ENCODE measurements around the gene SLC38A10. TPM values are rescaled to one million over a fixed set of nuclear protein-coding genes. Genes with fewer than 3 reads are reported as not detected.

Gene SLC38A10
- total and polyA plus RNA-seq, 2 experiments from 2014 or later, result 94.4 to 131 TPM

DNA sequence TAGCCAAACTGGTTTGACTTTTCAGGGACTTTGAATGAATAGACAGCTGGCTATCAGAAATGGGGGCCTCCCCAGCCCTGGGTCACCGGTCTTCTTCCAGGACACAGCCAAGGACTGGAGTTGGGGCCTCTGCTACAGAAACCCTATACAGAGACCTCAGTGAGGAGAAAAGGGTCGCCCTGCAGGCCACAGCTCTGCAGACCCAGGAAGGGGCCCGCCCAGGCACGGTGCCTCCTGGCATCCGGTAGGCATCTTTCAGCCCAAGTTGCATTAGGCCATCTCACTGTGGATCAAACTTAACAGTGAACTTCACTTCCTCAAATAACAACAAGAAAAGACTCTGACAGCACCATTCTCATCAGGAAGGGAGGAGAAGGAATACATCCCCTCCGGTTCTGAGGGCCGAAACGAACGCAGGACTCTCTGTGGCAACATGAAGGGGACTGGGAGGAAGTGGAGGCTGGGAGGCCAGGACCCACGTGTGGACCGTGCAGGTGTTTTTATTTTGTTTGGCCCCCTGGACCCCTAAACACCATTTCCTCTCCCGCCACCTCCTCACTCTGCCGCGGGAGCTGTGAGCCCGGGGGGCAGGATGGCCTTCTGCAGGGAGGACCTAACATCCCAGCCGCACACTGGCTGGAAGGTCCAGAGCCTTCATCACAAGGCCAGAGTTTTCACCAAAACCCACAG lies 7.2 kb downstream of the SLC38A10 start:
- Histone ChIP-seq H3K9me3 (ENCODE audit: low read depth) (no peaks in the 10 kb centered on the region), H3K4me3 (no peak overlapping the region), H3K27ac (no peak overlapping the region), H3K27me3 (no peaks in the 10 kb centered on the region), H3K4me1 (ENCODE audit: low read depth) (peaks cover 15% of the 10 kb centered on the region), H3K36me3 (peaks cover 5% of the 10 kb centered on the region)
- TF ChIP-seq, protein P1, sequence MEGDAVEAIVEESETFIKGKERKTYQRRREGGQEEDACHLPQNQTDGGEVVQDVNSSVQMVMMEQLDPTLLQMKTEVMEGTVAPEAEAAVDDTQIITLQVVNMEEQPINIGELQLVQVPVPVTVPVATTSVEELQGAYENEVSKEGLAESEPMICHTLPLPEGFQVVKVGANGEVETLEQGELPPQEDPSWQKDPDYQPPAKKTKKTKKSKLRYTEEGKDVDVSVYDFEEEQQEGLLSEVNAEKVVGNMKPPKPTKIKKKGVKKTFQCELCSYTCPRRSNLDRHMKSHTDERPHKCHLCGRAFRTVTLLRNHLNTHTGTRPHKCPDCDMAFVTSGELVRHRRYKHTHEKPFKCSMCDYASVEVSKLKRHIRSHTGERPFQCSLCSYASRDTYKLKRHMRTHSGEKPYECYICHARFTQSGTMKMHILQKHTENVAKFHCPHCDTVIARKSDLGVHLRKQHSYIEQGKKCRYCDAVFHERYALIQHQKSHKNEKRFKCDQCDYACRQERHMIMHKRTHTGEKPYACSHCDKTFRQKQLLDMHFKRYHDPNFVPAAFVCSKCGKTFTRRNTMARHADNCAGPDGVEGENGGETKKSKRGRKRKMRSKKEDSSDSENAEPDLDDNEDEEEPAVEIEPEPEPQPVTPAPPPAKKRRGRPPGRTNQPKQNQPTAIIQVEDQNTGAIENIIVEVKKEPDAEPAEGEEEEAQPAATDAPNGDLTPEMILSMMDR (IDR thresholded peaks at IDR 0.05; ENCODE audit: low read depth, low read length), result no peak
- DNase-seq (ENCODE audit: low read depth in 1 of 2, low spot score in 1 of 2), result no peak

DNA sequence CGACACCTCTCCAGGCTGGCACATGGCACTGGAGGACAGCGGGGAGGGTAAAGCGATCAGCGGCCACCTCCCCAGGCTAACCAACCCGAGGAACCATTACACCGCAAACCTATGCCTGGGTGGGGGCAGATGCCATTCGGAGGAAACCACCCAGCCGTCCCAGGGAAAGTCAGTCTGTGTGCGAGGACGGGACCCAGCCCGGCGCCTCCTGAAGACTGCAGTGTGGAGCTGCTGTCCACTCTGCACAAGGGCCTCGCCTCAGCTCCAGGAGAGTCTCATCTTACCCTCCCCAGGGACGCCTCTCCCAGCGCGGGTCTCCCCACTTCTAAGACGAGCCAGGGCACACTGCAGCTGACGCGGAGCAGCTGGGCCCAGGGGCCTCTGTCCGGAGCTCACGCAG lies 8.0 kb downstream of the SLC38A10 start:
- Histone ChIP-seq H3K4me3 (no peak overlapping the region), H3K4me1 (ENCODE audit: low read depth) (peaks cover 15% of the 10 kb centered on the region), H3K9me3 (ENCODE audit: low read depth) (no peaks in the 10 kb centered on the region), H3K36me3 (peaks cover 7% of the 10 kb centered on the region), H3K27me3 (no peaks in the 10 kb centered on the region), H3K27ac (no peak overlapping the region)
- TF ChIP-seq, protein P1 (IDR thresholded peaks at IDR 0.05; ENCODE audit: low read depth, low read length), result no peak
- DNase-seq (ENCODE audit: low read depth in 1 of 2, low spot score in 1 of 2), result no peak

DNA sequence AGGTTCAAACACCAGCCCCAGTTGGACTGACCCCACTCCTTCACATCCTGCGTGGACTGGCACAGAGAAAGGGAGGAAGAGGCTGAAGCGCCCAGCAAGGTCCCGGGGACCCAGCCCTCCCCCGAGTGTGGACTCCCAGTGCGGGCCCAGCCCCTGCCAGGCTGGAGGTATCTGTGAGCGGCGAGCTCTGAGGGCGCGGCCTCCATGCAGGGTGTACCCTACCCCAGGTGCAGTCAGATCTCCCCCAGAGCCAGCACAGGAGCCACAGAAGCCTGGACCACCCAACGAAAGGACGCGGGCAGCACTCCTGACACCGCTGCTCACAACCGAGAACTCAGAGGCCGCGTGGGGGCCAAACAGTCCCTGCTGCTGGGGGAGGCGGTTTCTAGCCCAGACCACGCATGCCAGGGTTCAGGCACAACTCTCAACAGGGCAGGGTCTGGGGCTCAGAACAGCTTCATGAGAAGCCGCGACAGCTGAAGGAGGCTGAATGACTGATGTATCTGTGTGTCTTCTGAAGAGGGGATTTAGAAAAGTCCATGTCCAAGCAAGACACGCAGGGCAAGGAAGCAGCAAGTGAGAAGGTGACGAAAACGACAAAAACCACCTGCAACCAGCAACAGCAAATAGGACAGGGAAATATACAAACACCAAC lies 8.5 kb downstream of the SLC38A10 start:
- Histone ChIP-seq H3K36me3 (peaks cover 10% of the 10 kb centered on the region), H3K27me3 (no peaks in the 10 kb centered on the region), H3K27ac (no peak overlapping the region), H3K4me3 (no peak overlapping the region), H3K9me3 (ENCODE audit: low read depth) (no peaks in the 10 kb centered on the region), H3K4me1 (ENCODE audit: low read depth) (peaks cover 10% of the 10 kb centered on the region)
- no peak for DNase-seq (ENCODE audit: low read depth in 1 of 2, low spot score in 1 of 2)
- TF ChIP-seq, protein P1 (IDR thresholded peaks at IDR 0.05; ENCODE audit: low read depth, low read length), result no peak

DNA sequence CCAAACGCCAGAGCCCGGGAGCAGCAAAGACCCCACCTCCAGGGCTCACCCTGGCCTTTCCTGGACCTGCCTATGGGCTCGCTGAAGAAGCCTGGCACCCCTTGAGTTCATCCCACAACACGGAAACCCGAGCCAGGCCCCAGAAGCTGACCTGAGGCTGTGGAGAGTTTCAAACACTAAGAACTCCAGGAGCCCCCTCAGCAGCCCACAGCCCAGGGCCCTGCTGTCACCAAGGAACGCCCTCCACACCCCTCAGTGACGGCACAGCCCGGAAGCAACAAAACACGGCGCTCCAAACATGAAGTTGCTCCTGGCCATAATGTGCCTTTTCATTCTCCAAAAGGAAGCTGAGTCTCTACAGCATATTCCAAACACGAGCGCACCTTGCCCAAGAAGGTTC lies 9.2 kb downstream of the SLC38A10 start:
- H3K4me1 ChIP-seq (ENCODE audit: low read depth), result peaks cover 9% of the 10 kb centered on the region
- H3K4me3 ChIP-seq, result no peak overlapping the region
- H3K27ac ChIP-seq, result peak overlapping the region; percentile 48

DNA sequence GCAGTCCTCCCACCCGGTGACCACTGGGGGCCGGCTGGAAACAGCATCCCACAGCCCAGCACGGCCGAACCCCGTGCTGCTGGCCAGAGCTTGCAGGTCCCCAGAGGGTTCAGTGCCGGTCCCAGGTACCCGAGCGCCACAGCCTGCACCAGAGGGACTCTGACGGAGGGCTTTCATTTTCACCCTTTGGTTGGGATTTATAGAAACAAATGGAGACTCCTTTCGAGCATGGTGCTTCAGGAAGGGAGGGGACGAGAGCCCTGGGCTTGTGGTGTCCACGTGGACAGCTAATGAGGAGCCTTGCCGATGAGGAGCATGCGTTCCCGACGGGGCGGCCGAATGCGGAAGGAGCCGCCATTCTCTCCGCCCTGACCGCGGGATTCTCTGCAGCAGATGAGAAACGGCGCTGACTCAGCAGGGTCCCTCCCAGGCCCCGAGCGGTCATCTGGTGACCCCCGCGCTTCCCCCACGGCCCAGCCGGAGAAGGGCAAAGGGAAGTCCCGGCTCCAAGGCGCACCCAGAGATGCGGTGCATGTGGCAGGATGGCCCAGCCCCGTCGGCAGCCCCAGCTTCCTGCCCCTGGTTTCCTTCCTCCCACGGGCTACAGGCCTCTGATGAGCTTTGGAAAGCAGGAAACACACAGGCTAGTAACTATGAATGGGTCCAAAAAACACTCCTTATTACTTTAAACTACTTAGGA lies 9.8 kb downstream of the SLC38A10 start:
- H3K4me3 ChIP-seq, result no peak overlapping the region
- peaks cover 10% of the 10 kb centered on the region for H3K36me3 ChIP-seq
- H3K27me3 ChIP-seq, result no peaks in the 10 kb centered on the region
- H3K9me3 ChIP-seq (ENCODE audit: low read depth), result no peaks in the 10 kb centered on the region
- H3K27ac ChIP-seq, result peak overlapping the region; percentile 48
- TF ChIP-seq, protein P1 (IDR thresholded peaks at IDR 0.05; ENCODE audit: low read depth, low read length), result no peak
- DNase-seq (ENCODE audit: low read depth in 1 of 2, low spot score in 1 of 2), result peak in 1 of 2 donors; percentile 67
- H3K4me1 ChIP-seq (ENCODE audit: low read depth), result peaks cover 9% of the 10 kb centered on the region

More for the DNA sequence above, 9.2 kb downstream of the SLC38A10 start:
- no peak for DNase-seq (ENCODE audit: low read depth in 1 of 2, low spot score in 1 of 2)
- TF ChIP-seq, protein P1 (IDR thresholded peaks at IDR 0.05; ENCODE audit: low read depth, low read length), result no peak
- H3K36me3 ChIP-seq, result peaks cover 10% of the 10 kb centered on the region
- no peaks in the 10 kb centered on the region for H3K27me3 ChIP-seq
- H3K9me3 ChIP-seq (ENCODE audit: low read depth), result no peaks in the 10 kb centered on the region
